GM10248 (cell line): ENCODE measurements around the gene BTNL8.

Experiments used
- CTCF ChIA-PET: fragments of 300-600 bp; sonication (Branson Sonifier 250); formaldehyde crosslinking; extraction: SDS; loops from one replicate; lab custom pipeline; 2021; ENCODE audit warnings: antibody characterized with exemption; lab: Yijun Ruan, JAX
- POLR2A ChIA-PET: fragments of 350-650 bp; sonication (Branson Sonifier 250); formaldehyde crosslinking; extraction: SDS; loops from one replicate; lab custom pipeline; 2020; ENCODE audit warnings: antibody characterized with exemption; lab: Yijun Ruan, JAX
- DNase-seq: peaks from one replicate; pipeline ENCODE4 v3.0.0; 2012; ENCODE audit errors: extremely low spot score
- CTCF ChIP-seq: IDR thresholded peaks from 2 replicates; pipeline ENCODE4 v1.5.1; 2012; ENCODE audit warnings: mild to moderate bottlenecking, low read depth; ENCODE audit errors: extremely low read depth, missing control alignments, control extremely low read depth

Gene BTNL8

GRCh38 chr5:180918380-180918779 is 19.4 kb downstream of the BTNL8 start:
- POLR2A ChIA-PET: no interaction called here
- CTCF ChIA-PET: no interaction called here
- TF ChIP-seq CTCF: no peak
- no peak for DNase-seq

GRCh38 chr5:180920710-180921109 is 21.8 kb downstream of the BTNL8 start:
- no peak for TF ChIP-seq CTCF
- ChIA-PET POLR2A (no interaction called here), CTCF (no interaction called here)
- DNase-seq: no peak

- POLR2A ChIA-PET: no interaction called here
- CTCF ChIA-PET: no interaction called here
Measured at GRCh38 chr5:180922932-180923331, 24.0 kb downstream of the BTNL8 start.

GRCh38 chr5:180932660-180933059 is 33.7 kb downstream of the BTNL8 start:
- POLR2A ChIA-PET: no interaction called here
- DNase-seq: no peak
- no peak for TF ChIP-seq CTCF
- CTCF ChIA-PET: no interaction called here

More at GRCh38 chr5:180922932-180923331, 24.0 kb downstream of the BTNL8 start:
- no peak for TF ChIP-seq CTCF
- no peak for DNase-seq

- DNase-seq: no peak
- no peak for TF ChIP-seq CTCF
- ChIA-PET POLR2A (no interaction called here), CTCF (no interaction called here)
Measured at GRCh38 chr5:180935203-180935602, 36.2 kb downstream of the BTNL8 start.

GRCh38 chr5:180938294-180938693 is 39.3 kb downstream of the BTNL8 start:
- TF ChIP-seq CTCF: no peak
- ChIA-PET POLR2A (no interaction called here), CTCF (no interaction called here)
- DNase-seq: no peak
